Activated CD4-positive, alpha-beta T cell treated with anti-CD3 and anti-CD28 coated beads, Interleukin-2, Interleukin-6, amounts not matched to agents 100 ng/mL and 50 ng/mL, durations not matched to agents 16 hours and 8 hours (primary cell): ENCODE measurements around the gene UFD1.

Experiments
- DNase-seq: peaks from one replicate; pipeline ENCODE4 v3.0.0-alpha.2; 2020

UFD1 gene

GRCh38 chr22:19466848-19467752 is 11.9 kb downstream of the UFD1 start:
- DNase-seq = no peak

GRCh38 chr22:19466126-19466716 is 12.8 kb downstream of the UFD1 start:
- DNase-seq = no peak

GRCh38 chr22:19464975-19465374 is 14.0 kb downstream of the UFD1 start:
- no peak for DNase-seq

- DNase-seq = no peak
These were observed 14.4 kb downstream of the UFD1 start for GRCh38 chr22:19464546-19464945.

- DNase-seq = no peak
These were observed 15.2 kb downstream of the UFD1 start for GRCh38 chr22:19463491-19464469.

GRCh38 chr22:19463008-19463407 is 16.0 kb downstream of the UFD1 start:
- no peak for DNase-seq

- no peak for DNase-seq
These were observed 17.5 kb downstream of the UFD1 start for GRCh38 chr22:19461506-19461905.

- DNase-seq = no peak
These were observed 19.0 kb downstream of the UFD1 start for GRCh38 chr22:19460036-19460435.

- no peak for DNase-seq
These were observed 21.1 kb downstream of the UFD1 start for GRCh38 chr22:19457828-19458428.

- DNase-seq = no peak
These were observed 22.5 kb downstream of the UFD1 start for GRCh38 chr22:19456541-19456940.

- no peak for DNase-seq
These were observed 23.2 kb downstream of the UFD1 start for GRCh38 chr22:19455585-19456370.

GRCh38 chr22:19455033-19455432 is 24.0 kb downstream of the UFD1 start:
- no peak for DNase-seq

- DNase-seq = no peak
These were observed 24.8 kb downstream of the UFD1 start for GRCh38 chr22:19454156-19454555.

- no peak for DNase-seq
These were observed 25.3 kb downstream of the UFD1 start for GRCh38 chr22:19453718-19454117.

- DNase-seq = no peak
These were observed 27.4 kb downstream of the UFD1 start for GRCh38 chr22:19451570-19451969.

- DNase-seq = no peak
These were observed 28.4 kb downstream of the UFD1 start for GRCh38 chr22:19450363-19451175.

GRCh38 chr22:19449422-19449767 is 29.6 kb downstream of the UFD1 start:
- no peak for DNase-seq

- peak; percentile 87 for DNase-seq
These were observed 30.1 kb downstream of the UFD1 start for GRCh38 chr22:19448739-19449421.

- peak; percentile 37 for DNase-seq
These were observed 30.9 kb downstream of the UFD1 start for GRCh38 chr22:19448076-19448607.
